ENCODE measurements around the gene NDFIP1.

NDFIP1 gene

GRCh38 chr5:142091012-142091411 lies 17.6 kb upstream of the NDFIP1 start:
- DNase-seq (ENCODE audit: low read depth in 1 of 2, low spot score in 1 of 2) = no peak

- DNase-seq (ENCODE audit: low read depth in 1 of 2, low spot score in 1 of 2) = no peak
Measured at GRCh38 chr5:142091922-142092321, 16.7 kb upstream of the NDFIP1 start.

GRCh38 chr5:142095035-142095434 lies 13.5 kb upstream of the NDFIP1 start:
- peak; percentile 12 to 34 for DNase-seq (ENCODE audit: low read depth in 1 of 2, low spot score in 1 of 2)

- DNase-seq (ENCODE audit: low read depth in 1 of 2, low spot score in 1 of 2) = peak; percentile 48 to 60
Measured at GRCh38 chr5:142095651-142096330, 12.8 kb upstream of the NDFIP1 start.

GRCh38 chr5:142096382-142096781 lies 12.2 kb upstream of the NDFIP1 start:
- no peak for DNase-seq (ENCODE audit: low read depth in 1 of 2, low spot score in 1 of 2)

GRCh38 chr5:142097681-142098080 lies 10.9 kb upstream of the NDFIP1 start:
- no peak for DNase-seq (ENCODE audit: low read depth in 1 of 2, low spot score in 1 of 2)

GRCh38 chr5:142098275-142098674 lies 10.3 kb upstream of the NDFIP1 start:
- no peak for DNase-seq (ENCODE audit: low read depth in 1 of 2, low spot score in 1 of 2)

GRCh38 chr5:142098931-142099330 lies 9.6 kb upstream of the NDFIP1 start:
- no peak for DNase-seq (ENCODE audit: low read depth in 1 of 2, low spot score in 1 of 2)

- no peak for DNase-seq (ENCODE audit: low read depth in 1 of 2, low spot score in 1 of 2)
Measured at GRCh38 chr5:142100307-142100706, 8.3 kb upstream of the NDFIP1 start.

- no peak for DNase-seq (ENCODE audit: low read depth in 1 of 2, low spot score in 1 of 2)
Measured at GRCh38 chr5:142102980-142103740, 5.4 kb upstream of the NDFIP1 start.

GRCh38 chr5:142104491-142104890 lies 4.1 kb upstream of the NDFIP1 start:
- no peak for DNase-seq (ENCODE audit: low read depth in 1 of 2, low spot score in 1 of 2)

GRCh38 chr5:142106061-142106460 lies 2.5 kb upstream of the NDFIP1 start:
- no peak for DNase-seq (ENCODE audit: low read depth in 1 of 2, low spot score in 1 of 2)

GRCh38 chr5:142107036-142107735 lies 1.4 kb upstream of the NDFIP1 start:
- DNase-seq (ENCODE audit: low read depth in 1 of 2, low spot score in 1 of 2) = no peak

GRCh38 chr5:142107736-142108431 lies 695 bp upstream of the NDFIP1 start:
- DNase-seq (ENCODE audit: low read depth in 1 of 2, low spot score in 1 of 2) = no peak

- no peak for DNase-seq (ENCODE audit: low read depth in 1 of 2, low spot score in 1 of 2)
Measured at GRCh38 chr5:142109331-142110045, 909 bp downstream of the NDFIP1 start.

- DNase-seq (ENCODE audit: low read depth in 1 of 2, low spot score in 1 of 2) = no peak
Measured at GRCh38 chr5:142110046-142110531, 1.5 kb downstream of the NDFIP1 start.

- no peak for DNase-seq (ENCODE audit: low read depth in 1 of 2, low spot score in 1 of 2)
Measured at GRCh38 chr5:142110988-142111687, 2.6 kb downstream of the NDFIP1 start.

GRCh38 chr5:142114687-142115086 lies 6.1 kb downstream of the NDFIP1 start:
- DNase-seq (ENCODE audit: low read depth in 1 of 2, low spot score in 1 of 2) = no peak

- DNase-seq (ENCODE audit: low read depth in 1 of 2, low spot score in 1 of 2) = no peak
Measured at GRCh38 chr5:142115937-142116614, 7.5 kb downstream of the NDFIP1 start.
